Activated naive CD8-positive, alpha-beta T cell treated with anti-CD3 and anti-CD28 coated beads for 36 hours (primary cell): ENCODE measurements around the gene FREM2. TPM values are rescaled to one million over a fixed set of nuclear protein-coding genes. Genes with fewer than 3 reads are reported as not detected.

Source experiments
- DNase-seq: peaks from one replicate; pipeline ENCODE4 v3.0.0; 2021
- H3K27ac Mint-ChIP-seq: one replicate; pipeline ENCODE4 v1.8.0; 2022; ENCODE audit warnings: mild to moderate bottlenecking, moderate library complexity, mixed read lengths
- H3K27me3 Mint-ChIP-seq: one replicate; pipeline ENCODE4 v1.8.0; 2022; ENCODE audit warnings: mild to moderate bottlenecking, mixed read lengths
- H3K36me3 Mint-ChIP-seq: one replicate; pipeline ENCODE4 v1.8.0; 2021; ENCODE audit warnings: mild to moderate bottlenecking, mixed read lengths
- H3K4me1 Mint-ChIP-seq: one replicate; pipeline ENCODE4 v1.8.0; 2021; ENCODE audit warnings: mixed read lengths
- H3K4me3 Mint-ChIP-seq: one replicate; pipeline ENCODE4 v1.8.0; 2022; ENCODE audit warnings: mild to moderate bottlenecking, moderate library complexity, mixed read lengths
- H3K9me3 Mint-ChIP-seq: one replicate; pipeline ENCODE4 v1.8.0; 2022; ENCODE audit warnings: mixed read lengths
- total RNA-seq, 2 experiments: library from RNA; stranded (reverse); gene quantifications; one replicate each; pipeline ENCODE4 v1.2.3, GENCODE V29; 2021

Gene FREM2, protein sequence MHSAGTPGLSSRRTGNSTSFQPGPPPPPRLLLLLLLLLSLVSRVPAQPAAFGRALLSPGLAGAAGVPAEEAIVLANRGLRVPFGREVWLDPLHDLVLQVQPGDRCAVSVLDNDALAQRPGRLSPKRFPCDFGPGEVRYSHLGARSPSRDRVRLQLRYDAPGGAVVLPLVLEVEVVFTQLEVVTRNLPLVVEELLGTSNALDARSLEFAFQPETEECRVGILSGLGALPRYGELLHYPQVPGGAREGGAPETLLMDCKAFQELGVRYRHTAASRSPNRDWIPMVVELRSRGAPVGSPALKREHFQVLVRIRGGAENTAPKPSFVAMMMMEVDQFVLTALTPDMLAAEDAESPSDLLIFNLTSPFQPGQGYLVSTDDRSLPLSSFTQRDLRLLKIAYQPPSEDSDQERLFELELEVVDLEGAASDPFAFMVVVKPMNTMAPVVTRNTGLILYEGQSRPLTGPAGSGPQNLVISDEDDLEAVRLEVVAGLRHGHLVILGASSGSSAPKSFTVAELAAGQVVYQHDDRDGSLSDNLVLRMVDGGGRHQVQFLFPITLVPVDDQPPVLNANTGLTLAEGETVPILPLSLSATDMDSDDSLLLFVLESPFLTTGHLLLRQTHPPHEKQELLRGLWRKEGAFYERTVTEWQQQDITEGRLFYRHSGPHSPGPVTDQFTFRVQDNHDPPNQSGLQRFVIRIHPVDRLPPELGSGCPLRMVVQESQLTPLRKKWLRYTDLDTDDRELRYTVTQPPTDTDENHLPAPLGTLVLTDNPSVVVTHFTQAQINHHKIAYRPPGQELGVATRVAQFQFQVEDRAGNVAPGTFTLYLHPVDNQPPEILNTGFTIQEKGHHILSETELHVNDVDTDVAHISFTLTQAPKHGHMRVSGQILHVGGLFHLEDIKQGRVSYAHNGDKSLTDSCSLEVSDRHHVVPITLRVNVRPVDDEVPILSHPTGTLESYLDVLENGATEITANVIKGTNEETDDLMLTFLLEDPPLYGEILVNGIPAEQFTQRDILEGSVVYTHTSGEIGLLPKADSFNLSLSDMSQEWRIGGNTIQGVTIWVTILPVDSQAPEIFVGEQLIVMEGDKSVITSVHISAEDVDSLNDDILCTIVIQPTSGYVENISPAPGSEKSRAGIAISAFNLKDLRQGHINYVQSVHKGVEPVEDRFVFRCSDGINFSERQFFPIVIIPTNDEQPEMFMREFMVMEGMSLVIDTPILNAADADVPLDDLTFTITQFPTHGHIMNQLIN (N-terminal part only)
- not detected for total RNA-seq

DNA sequence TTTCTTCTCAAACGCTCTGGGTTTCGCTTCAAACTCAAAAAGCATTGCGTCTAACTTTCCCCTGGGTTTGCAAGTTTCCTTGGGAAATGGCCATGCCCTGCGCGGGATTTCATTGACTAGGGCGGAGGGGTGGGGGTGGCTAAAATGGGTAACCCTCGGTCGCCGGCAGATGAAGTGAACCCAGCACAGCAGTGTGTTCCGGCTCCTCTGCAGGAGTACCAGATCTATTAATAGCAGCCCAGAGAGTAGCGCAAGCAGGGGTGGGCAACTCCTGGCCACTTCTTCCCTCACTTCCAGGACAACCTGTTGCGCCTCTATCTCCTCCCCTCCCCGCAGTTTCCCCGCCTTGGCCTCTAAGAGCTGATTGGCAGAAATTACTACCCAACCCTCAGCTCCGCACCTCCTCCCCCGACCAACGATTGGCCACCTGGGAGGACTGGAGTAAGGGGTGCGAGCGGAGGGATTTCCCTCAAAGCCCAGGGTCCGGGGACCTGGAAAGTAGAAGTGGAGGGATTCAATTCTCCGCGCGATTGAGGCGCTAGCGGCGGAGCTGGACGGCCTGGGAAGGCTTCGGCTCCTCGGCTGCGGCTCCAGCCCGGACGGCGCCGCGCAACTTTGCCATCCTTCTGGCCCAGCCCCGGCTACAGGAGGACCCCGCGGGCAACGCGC lies at the start of gene FREM2:
FREM2 (plus strand) TSS at position 501 of the 669 bp plus-strand sequence. CDS start 268 bp downstream, outside the sequence.
- Mint-ChIP-seq H3K4me1 (peaks cover 8% of the 10 kb centered on the region), H3K36me3 (no peaks in the 10 kb centered on the region), H3K27me3 (peaks cover 33% of the 10 kb centered on the region), H3K27ac (no peak within 1 kb of the TSS), H3K4me3 (peak within 1 kb of the TSS; percentile 19), H3K9me3 (no peaks in the 10 kb centered on the region)
- no peak for DNase-seq

DNA sequence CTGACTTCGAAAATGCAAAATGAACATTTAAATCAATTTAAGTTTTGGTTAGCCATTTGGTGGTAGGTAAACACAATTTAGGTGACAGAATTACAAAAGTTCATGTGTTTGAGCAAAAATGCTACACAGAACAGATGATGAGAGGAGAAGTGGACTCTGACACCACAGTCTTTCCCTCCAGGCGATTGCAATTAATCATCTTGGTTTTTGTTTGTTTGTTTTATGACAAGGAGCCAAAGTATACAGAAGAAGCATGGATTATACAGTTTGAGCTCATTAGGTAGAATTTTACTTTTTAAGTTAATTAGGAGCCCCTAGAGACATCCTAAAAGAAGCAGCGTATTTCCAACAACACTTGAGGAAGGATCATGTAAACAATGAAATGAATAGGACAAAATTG lies 49.3 kb upstream of the FREM2 start:
- Mint-ChIP-seq H3K9me3 (no peaks in the 10 kb centered on the region), H3K4me3 (no peak overlapping the region), H3K27me3 (no peaks in the 10 kb centered on the region), H3K4me1 (no peaks in the 10 kb centered on the region), H3K27ac (no peak overlapping the region), H3K36me3 (no peaks in the 10 kb centered on the region)
- no peak for DNase-seq

DNA sequence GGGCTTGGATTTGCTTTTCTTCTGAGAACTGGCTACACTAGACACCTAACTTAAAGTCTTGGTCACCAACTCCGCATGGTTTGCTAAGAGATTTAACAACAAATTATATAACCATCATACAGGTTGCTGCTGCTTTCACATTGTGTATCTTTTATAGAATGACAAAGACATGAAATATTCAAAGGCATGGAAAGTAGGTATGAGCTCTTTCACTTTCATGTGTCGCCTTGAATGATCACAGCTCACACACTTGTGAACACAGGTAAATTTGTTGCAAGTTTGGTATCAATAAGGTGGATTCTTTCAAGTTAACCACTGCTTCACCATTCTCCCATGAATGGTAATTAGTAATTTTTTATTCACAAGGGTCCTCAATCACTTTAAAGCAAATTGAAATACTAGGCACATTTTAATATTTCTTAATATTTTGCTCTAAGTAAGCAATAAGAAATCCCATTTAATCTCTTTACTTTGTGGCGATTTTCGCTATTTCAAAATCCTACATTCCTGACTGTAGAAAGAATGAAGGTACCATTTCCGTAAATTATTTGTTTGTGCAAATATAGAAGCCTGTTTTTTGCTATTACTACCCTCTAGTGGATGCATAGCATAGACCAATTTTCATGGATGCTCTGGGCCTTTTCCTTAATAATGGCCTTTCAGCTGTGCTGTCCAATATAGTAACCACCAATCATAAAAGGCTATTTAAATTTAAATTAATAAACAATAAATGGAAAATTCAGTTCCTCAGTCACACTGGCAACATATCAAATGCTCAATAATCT lies 45.5 kb upstream of the FREM2 start:
- no peaks in the 10 kb centered on the region for H3K9me3 Mint-ChIP-seq
- H3K36me3 Mint-ChIP-seq = no peaks in the 10 kb centered on the region
- no peaks in the 10 kb centered on the region for H3K4me1 Mint-ChIP-seq
- no peak overlapping the region for H3K4me3 Mint-ChIP-seq
- no peaks in the 10 kb centered on the region for H3K27me3 Mint-ChIP-seq
- H3K27ac Mint-ChIP-seq = no peak overlapping the region
- no peak for DNase-seq

DNA sequence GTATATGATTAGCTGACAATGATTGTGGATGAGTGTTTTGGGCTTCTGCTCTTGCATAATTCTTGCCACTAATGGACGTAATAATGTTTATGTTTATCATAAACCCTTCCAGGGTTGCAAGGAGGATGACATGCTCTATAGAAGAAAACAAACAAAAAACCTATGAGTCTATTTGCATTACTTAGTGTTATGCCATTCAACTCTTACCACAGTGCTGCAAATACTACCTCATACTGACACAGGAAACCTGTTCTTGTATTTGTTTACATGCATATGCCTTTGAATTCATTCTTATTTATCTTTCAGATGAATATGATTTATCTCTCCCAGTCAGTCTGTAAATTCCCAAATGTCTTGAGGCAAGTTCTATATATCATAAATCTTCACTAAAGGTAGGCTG lies 39.6 kb upstream of the FREM2 start:
- H3K27me3 Mint-ChIP-seq = no peaks in the 10 kb centered on the region
- no peak for DNase-seq
- H3K27ac Mint-ChIP-seq = no peak overlapping the region
- H3K4me1 Mint-ChIP-seq = no peaks in the 10 kb centered on the region
- no peaks in the 10 kb centered on the region for H3K9me3 Mint-ChIP-seq
- no peaks in the 10 kb centered on the region for H3K36me3 Mint-ChIP-seq
- no peak overlapping the region for H3K4me3 Mint-ChIP-seq

DNA sequence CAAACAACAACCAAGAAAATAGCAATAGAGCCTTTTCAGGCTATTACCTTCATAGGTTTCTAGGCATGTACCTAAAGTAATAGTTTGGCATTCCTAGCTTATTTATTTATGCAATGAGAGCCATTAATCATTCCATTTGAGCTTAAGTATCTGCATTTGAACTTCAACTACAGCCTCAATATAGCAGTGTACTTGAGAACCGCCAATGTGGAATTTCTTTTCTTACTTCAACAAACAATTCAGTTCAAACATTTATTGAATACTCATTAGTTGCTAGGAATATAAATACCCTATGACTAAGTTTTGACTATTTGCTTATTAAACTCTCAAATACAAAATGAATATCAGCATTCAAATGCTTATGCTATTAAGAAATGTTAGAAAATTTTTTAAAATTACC lies 38.0 kb upstream of the FREM2 start:
- Mint-ChIP-seq H3K4me3 (no peak overlapping the region), H3K4me1 (no peaks in the 10 kb centered on the region), H3K9me3 (no peaks in the 10 kb centered on the region), H3K36me3 (no peaks in the 10 kb centered on the region), H3K27me3 (no peaks in the 10 kb centered on the region), H3K27ac (no peak overlapping the region)
- DNase-seq = no peak

DNA sequence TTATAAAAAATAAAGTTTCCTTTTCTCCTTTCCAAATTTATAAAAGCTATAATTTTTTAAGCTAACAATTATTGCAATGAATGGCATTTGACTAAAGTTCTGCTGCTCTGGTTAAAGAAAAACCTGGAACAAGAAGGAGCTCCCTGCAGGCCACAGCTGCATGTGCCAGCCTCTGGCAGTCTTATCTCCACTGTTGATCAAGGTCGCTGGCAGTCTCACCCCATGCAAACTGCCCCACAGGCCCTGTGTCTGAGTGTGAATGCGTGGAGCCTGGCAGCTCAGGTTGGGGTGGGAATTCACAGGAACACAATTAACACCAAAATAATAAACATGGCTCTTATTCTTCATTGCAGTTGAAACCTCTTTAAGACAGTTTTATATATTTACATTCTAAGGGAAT lies 30.2 kb upstream of the FREM2 start:
- Mint-ChIP-seq H3K36me3 (no peaks in the 10 kb centered on the region), H3K4me3 (no peak overlapping the region), H3K27ac (no peak overlapping the region), H3K9me3 (no peaks in the 10 kb centered on the region), H3K4me1 (no peaks in the 10 kb centered on the region), H3K27me3 (no peaks in the 10 kb centered on the region)
- no peak for DNase-seq

DNA sequence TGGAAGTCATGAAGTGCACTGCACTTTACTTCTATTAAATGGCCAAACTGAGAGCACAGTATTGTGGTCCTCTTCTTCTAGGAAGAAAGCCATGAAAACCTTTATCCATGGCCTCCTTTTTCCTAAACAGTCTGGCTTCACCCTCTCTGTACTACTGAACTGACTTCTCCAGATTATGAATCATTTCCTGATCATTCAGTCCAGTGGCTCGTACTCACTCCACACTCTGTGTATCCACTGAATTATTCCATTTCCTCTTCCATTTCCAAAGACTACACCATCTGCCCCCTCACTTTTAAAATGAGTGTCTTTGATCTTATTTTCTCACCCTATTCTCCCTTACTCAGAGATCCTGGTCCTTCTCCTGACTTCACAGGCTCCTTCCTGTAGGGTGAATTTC lies 29.7 kb upstream of the FREM2 start:
- H3K4me1 Mint-ChIP-seq = no peaks in the 10 kb centered on the region
- no peaks in the 10 kb centered on the region for H3K36me3 Mint-ChIP-seq
- H3K27ac Mint-ChIP-seq = no peak overlapping the region
- DNase-seq = no peak
- no peak overlapping the region for H3K4me3 Mint-ChIP-seq
- H3K9me3 Mint-ChIP-seq = no peaks in the 10 kb centered on the region
- no peaks in the 10 kb centered on the region for H3K27me3 Mint-ChIP-seq

DNA sequence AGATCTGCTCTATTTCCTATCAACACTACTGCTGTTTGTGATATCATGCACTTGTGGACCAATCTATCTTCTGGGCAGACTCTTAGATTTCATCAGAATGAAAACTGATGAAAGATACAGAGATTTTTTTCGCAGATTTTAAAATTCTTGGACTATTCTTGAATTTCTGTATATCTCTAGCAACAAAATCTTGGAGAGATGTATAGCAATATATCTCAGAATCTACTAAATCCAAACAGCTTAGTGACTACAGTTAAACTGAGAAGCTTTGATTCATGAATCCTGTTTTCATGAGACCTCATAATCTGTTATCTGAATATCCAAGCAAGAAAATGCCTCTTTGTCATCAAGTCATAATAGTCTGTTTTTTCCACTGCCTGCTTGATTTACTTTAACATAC lies 28.0 kb upstream of the FREM2 start:
- no peaks in the 10 kb centered on the region for H3K9me3 Mint-ChIP-seq
- H3K4me3 Mint-ChIP-seq = no peak overlapping the region
- no peak for DNase-seq
- no peak overlapping the region for H3K27ac Mint-ChIP-seq
- peaks cover 11% of the 10 kb centered on the region for H3K27me3 Mint-ChIP-seq
- H3K4me1 Mint-ChIP-seq = no peaks in the 10 kb centered on the region
- no peaks in the 10 kb centered on the region for H3K36me3 Mint-ChIP-seq

DNA sequence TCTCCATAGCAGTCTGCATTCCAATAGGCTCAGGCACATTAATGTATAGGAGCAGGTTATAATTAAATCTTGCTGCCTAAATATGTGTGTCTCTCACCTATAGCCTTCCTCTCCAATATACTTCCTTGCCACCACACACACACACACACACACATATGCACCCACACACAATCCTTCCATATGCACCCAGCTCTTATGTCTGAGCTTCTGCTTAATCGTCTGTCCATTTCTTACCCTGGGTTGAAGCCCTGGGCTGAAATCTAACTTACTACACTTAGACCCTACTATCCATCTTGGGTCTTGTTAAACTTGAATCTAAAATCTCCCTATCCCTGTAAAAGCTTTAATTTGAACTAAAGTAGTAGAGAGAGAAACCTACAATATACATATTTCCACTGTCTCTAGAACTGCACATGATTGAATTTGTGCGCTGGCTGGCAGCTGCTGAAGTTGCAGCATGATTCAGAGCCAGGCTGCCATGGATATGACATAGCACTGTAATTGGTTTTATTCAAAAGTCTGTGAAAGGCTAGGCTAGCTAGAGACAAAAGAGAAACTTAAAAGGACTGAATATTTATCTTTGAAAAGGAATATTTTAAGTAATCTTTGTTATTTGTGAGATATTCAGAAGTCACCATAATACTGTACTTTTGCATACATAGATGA lies 25.7 kb upstream of the FREM2 start:
- no peak overlapping the region for H3K4me3 Mint-ChIP-seq
- H3K36me3 Mint-ChIP-seq = no peaks in the 10 kb centered on the region
- H3K27me3 Mint-ChIP-seq = peaks cover 17% of the 10 kb centered on the region
- no peak for DNase-seq
- no peak overlapping the region for H3K27ac Mint-ChIP-seq
- H3K9me3 Mint-ChIP-seq = no peaks in the 10 kb centered on the region
- H3K4me1 Mint-ChIP-seq = no peaks in the 10 kb centered on the region

DNA sequence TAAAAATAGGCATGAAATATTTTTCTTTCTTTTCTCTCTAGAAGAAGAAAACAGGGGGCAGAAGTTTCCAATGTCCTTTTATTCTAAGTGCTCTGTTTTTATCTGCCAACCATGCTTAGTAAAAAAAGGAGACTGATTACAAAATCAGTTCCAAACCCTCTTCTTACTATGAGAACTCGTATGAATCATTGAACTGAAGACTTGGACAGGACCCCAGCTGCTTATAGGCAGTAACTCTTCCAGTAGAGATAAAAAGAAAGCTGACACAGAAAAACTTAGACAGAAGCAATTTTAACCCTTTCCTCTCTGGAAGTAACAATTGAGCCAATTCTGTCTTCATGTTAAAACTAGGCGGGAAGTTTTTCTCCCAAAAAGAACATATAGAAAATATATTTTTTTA lies 24.5 kb upstream of the FREM2 start:
- Mint-ChIP-seq H3K4me1 (no peaks in the 10 kb centered on the region), H3K27ac (no peak overlapping the region), H3K4me3 (no peak overlapping the region), H3K36me3 (no peaks in the 10 kb centered on the region), H3K27me3 (peaks cover 22% of the 10 kb centered on the region), H3K9me3 (no peaks in the 10 kb centered on the region)
- no peak for DNase-seq

DNA sequence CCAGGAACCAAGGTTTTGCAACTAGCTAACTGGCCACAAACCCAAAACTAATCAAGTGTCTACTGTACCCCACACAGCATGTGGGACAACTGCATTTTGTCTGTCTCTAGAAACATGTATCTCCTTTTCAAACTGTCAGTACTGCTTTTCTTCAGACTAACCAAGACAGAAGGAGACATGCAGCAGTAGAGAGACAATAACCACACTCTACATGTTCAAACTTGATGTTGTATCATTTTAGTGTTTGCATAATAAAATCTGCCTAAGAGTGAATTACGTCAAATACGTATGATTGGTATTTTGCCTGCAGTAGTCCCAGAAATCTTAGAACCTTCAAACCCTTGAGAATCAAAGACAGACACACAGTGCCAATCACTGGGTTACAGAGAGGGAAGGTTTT lies 22.0 kb upstream of the FREM2 start:
- DNase-seq = no peak
- peaks cover 22% of the 10 kb centered on the region for H3K27me3 Mint-ChIP-seq
- no peak overlapping the region for H3K27ac Mint-ChIP-seq
- H3K4me3 Mint-ChIP-seq = no peak overlapping the region
- H3K9me3 Mint-ChIP-seq = no peaks in the 10 kb centered on the region
- no peaks in the 10 kb centered on the region for H3K36me3 Mint-ChIP-seq
- no peaks in the 10 kb centered on the region for H3K4me1 Mint-ChIP-seq

DNA sequence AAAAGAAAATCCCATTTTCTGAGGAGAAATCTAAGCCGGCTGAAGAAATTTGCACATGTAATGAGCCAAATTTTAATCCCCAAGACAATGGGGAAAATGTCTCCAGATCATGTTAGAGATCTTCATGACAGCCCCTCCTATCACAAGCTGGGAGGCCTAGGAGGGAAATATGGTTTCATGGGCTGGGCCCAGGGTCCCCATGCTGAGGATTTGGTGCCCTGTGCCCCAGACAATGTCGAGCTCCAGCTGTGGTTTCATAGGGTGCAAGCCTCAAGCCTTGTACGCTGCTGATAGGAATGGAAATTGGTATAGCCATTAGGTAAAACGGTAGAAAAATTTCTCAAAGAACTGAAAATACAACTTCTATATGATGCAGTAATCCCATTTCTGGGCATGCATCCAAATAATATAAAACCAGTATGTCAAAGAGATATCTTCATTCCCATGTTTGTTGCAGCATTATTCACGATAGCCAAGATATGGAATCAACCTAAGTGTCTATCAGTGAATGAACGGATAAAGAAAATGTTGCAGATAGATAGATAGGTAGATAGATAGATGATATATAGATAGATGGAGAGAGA lies 19.3 kb upstream of the FREM2 start:
- no peak for DNase-seq
- H3K4me3 Mint-ChIP-seq = no peak overlapping the region
- H3K4me1 Mint-ChIP-seq = no peaks in the 10 kb centered on the region
- H3K9me3 Mint-ChIP-seq = no peaks in the 10 kb centered on the region
- peaks cover 22% of the 10 kb centered on the region for H3K27me3 Mint-ChIP-seq
- H3K36me3 Mint-ChIP-seq = no peaks in the 10 kb centered on the region
- H3K27ac Mint-ChIP-seq = no peak overlapping the region

DNA sequence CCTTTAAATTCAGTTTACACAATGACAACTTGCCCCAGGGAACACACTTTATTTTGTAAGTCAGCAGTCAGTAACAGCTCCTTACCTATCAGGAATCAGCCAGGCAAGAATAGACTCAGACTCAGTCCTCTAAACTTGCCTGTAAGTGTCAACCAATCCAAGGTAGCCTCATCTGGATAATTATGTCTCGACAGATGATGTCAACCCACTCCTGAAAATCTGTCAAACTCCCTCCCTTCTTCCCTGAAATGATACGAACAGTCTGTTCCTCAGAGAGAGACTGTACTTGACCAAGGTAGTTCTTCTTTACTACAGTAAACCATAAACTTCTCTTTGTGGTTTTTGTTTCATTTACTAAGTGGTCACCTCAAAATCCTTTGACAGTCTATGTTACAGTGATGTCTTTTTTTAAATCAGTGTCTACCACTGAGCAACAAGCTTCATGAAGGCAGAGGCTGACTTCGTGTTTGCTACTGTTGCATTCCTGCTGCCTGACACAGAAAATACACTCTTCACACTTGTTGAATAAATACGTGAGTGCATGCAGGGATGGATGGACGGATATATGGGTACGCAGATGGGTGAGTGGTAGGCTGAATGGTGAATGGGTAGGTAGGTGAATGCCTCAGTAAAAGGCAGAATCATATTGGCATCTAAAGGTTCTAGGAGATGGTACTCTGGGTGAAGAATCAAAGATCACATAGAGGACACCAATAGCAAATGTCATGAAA lies 17.5 kb upstream of the FREM2 start:
- Mint-ChIP-seq H3K4me3 (no peak overlapping the region), H3K27ac (no peak overlapping the region), H3K27me3 (peaks cover 7% of the 10 kb centered on the region), H3K36me3 (no peaks in the 10 kb centered on the region), H3K9me3 (no peaks in the 10 kb centered on the region), H3K4me1 (no peaks in the 10 kb centered on the region)
- no peak for DNase-seq
